Osteocyte (in vitro differentiated cells): ENCODE measurements around the gene TAS2R60. TPM values are rescaled to one million over a fixed set of nuclear protein-coding genes. Genes with fewer than 3 reads are reported as not detected.
"Not testable (repeated sequence)": the region's sequence is repeated elsewhere in the genome, so short reads cannot be mapped to it uniquely, and the experiment has no call there.

Experiments
- DNase-seq: peaks from one replicate; pipeline ENCODE4 v3.0.0; 2021; ENCODE audit warnings: mixed read lengths; ENCODE audit not compliant: unreplicated experiment; ENCODE audit errors: extremely low spot score
- H3K27ac Mint-ChIP-seq: one replicate; pipeline ENCODE4 v1.8.0; 2021; ENCODE audit warnings: mild to moderate bottlenecking, mixed read lengths; ENCODE audit not compliant: unreplicated experiment
- H3K27me3 Mint-ChIP-seq: one replicate; pipeline ENCODE4 v1.8.0; 2021; ENCODE audit warnings: mixed read lengths; ENCODE audit not compliant: unreplicated experiment
- H3K36me3 Mint-ChIP-seq: one replicate; pipeline ENCODE4 v1.8.0; 2021; ENCODE audit warnings: mixed read lengths; ENCODE audit not compliant: unreplicated experiment
- H3K4me1 Mint-ChIP-seq: one replicate; pipeline ENCODE4 v1.8.0; 2021; ENCODE audit warnings: mixed read lengths; ENCODE audit not compliant: unreplicated experiment
- H3K4me3 Mint-ChIP-seq: one replicate; pipeline ENCODE4 v1.8.0; 2021; ENCODE audit warnings: mild to moderate bottlenecking, moderate library complexity, mixed read lengths; ENCODE audit not compliant: unreplicated experiment
- H3K9me3 Mint-ChIP-seq: one replicate; pipeline ENCODE4 v1.8.0; 2021; ENCODE audit warnings: mixed read lengths; ENCODE audit not compliant: unreplicated experiment
- CTCF ChIP-seq: fragments of 200-600 bp; sonication (generic); IDR thresholded peaks from 2 replicates; pipeline ENCODE4 v1.5.0; 2021; ENCODE audit warnings: antibody characterized with exemption, mild to moderate bottlenecking, moderate library complexity
- total RNA-seq: library from RNA; stranded (reverse); gene quantifications from 2 replicates; pipeline ENCODE4 v1.2.1, GENCODE V29; 2021

Gene TAS2R60
- total RNA-seq, 1 donor from 2014 or later, result not detected

GRCh38 chr7:143417734-143418383 lies 25.4 kb upstream of the TAS2R60 start:
- Mint-ChIP-seq H3K27me3 (peaks cover 7% of the 10 kb centered on the region), H3K4me1 (peaks cover 22% of the 10 kb centered on the region), H3K4me3 (no peak overlapping the region), H3K27ac (no peak overlapping the region), H3K36me3 (no peaks in the 10 kb centered on the region), H3K9me3 (no peaks in the 10 kb centered on the region)
- TF ChIP-seq CTCF, result no peak
- no peak for DNase-seq

- Mint-ChIP-seq H3K27ac (no peak overlapping the region), H3K4me1 (peaks cover 22% of the 10 kb centered on the region), H3K4me3 (no peak overlapping the region), H3K36me3 (no peaks in the 10 kb centered on the region), H3K27me3 (peaks cover 7% of the 10 kb centered on the region), H3K9me3 (no peaks in the 10 kb centered on the region)
- TF ChIP-seq CTCF, result no peak
- DNase-seq, result no peak
These were observed 24.4 kb upstream of the TAS2R60 start for GRCh38 chr7:143418681-143419458.

- Mint-ChIP-seq H3K4me1 (peaks cover 17% of the 10 kb centered on the region), H3K27ac (no peak overlapping the region), H3K36me3 (no peaks in the 10 kb centered on the region), H3K4me3 (no peak overlapping the region), H3K27me3 (peaks cover 7% of the 10 kb centered on the region), H3K9me3 (no peaks in the 10 kb centered on the region)
- DNase-seq, result no peak
- TF ChIP-seq CTCF, result no peak
These were observed 23.4 kb upstream of the TAS2R60 start for GRCh38 chr7:143419880-143420279.

DNA sequence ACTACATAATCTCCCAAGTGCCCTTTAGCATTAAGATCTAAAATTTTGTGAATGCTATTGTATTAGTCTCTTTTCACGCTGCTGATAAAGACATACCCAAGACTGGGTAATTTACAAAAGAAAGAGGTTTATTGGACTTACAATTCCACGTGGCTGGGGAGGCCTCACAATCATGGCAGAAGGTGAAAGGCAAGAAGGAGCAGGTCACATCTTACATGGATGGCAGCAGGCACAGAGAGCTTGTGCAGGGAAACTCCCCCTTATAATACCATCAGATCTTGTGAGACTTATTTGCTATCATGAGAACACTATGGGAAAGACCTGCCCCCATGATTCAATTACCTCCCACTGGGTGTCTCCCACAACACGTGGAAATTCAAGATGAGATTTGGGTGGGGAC lies 22.6 kb upstream of the TAS2R60 start:
- not testable (repeated sequence) for H3K4me3 Mint-ChIP-seq, DNase-seq, H3K27me3 Mint-ChIP-seq, H3K9me3 Mint-ChIP-seq, H3K36me3 Mint-ChIP-seq, H3K27ac Mint-ChIP-seq
- H3K4me1 Mint-ChIP-seq, result peaks cover 11% of the 10 kb centered on the region

DNA sequence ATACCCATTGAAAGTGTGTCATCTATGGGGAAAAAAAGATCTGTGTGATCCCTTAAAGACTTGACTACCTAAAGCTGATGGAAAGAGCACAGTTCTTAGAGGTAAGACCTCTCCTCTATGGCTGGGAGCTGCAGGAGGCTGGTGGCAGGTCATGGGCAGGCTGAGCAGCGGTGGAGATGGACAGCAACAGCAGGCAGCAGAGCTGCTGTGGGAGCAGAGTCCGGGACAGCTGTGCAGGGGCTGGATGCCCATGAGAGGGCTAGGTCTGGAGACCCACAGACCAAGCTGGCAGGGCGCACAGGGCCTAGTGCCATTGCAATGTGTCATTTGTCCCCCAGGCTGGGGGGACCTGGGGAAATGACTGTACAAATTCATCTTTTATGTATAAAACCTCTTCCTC lies 21.2 kb upstream of the TAS2R60 start:
- H3K27me3 Mint-ChIP-seq, result peaks cover 7% of the 10 kb centered on the region
- no peaks in the 10 kb centered on the region for H3K9me3 Mint-ChIP-seq
- TF ChIP-seq CTCF, result no peak
- H3K4me1 Mint-ChIP-seq, result peaks cover 3% of the 10 kb centered on the region
- no peaks in the 10 kb centered on the region for H3K36me3 Mint-ChIP-seq
- H3K4me3 Mint-ChIP-seq, result no peak overlapping the region
- DNase-seq, result no peak
- no peak overlapping the region for H3K27ac Mint-ChIP-seq

- not testable (repeated sequence) for H3K27ac Mint-ChIP-seq, H3K9me3 Mint-ChIP-seq, DNase-seq, H3K4me3 Mint-ChIP-seq, H3K36me3 Mint-ChIP-seq, H3K27me3 Mint-ChIP-seq, H3K4me1 Mint-ChIP-seq
These were observed 18.8 kb upstream of the TAS2R60 start for GRCh38 chr7:143424476-143424875.
